GM19240 (cell line): ENCODE data around the gene LEO1.

Experiments used
- DNase-seq: peaks from one replicate; pipeline ENCODE4 v3.0.0; 2011; ENCODE audit warnings: low spot score; ENCODE audit not compliant: insufficient read length

Gene LEO1

GRCh38 chr15:51971375-51972133 lies at the start of gene LEO1:
Gene LEO1, minus strand, starts transcription at chr15:51971778. Its CDS starts 33 bp downstream, at chr15:51971745.
- peak; percentile 78 for DNase-seq

DNA sequence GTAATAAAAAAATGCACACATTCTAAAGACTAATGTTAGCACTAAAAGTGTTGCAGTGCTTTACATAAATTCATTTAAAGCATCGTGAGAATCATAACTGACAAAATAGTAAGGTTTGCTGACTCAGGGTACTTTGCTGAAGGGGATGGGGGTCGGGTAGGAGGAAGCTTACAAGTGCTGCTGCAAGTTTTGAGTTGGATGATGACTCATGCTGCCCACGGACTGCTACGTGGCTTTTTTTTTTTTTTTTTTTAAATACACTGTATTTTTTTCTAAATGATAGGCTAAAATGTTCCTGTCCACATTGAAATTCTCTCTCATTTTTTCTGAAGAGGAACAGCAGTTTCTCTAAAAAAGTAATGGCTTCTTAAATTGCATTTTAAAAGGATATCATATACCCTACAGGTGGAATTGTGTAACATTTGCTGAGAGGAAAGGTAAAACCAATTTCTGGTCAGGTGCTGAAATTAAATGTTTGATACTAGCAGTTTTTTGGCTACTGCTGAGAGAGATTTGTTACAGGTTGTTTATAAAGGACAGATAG lies 49.6 kb upstream of the LEO1 start:
- DNase-seq: peak; percentile 75

DNA sequence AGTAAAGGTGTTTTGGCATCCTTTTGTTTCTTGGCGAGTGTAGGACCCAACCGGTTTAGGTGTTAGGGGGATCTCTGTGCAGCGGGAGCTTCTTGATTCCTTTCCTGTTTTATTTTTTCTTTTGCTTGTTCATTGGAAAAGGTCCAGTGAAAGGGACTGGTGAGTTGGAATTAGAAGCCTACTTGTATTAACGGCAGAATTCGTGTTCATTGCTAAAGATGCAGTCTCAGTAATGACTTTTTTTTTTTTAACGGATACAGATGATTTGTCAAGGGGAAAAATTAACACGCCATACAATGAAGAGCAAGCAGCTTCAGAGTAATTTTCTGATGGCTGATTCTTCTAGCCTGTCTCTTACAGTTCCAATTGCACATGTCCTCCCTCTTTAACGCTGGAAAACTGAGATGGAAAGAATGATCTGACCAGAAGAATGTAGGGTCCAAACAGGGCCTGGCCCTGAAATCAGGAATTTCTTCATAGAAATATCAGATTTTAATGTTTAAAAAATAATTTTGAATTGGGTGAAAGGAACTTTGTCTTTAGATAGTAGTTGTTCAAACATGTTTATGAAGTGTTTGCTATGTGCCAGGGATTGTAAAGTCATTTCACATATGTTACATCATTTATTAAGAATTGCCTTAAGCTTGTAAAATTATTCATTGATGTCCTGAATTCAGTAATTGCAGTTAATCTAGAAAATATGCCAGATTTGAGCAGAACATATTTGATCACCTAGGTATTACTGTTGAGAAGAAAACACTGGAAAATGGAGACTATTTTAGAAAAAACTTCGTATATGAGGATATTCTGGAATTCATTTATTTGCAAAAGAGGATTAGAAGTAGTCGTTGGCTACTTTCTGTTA lies 48.9 kb upstream of the LEO1 start:
- DNase-seq: no peak

GRCh38 chr15:52019394-52020220 lies 48.0 kb upstream of the LEO1 start:
- peak; percentile 89 for DNase-seq

DNA sequence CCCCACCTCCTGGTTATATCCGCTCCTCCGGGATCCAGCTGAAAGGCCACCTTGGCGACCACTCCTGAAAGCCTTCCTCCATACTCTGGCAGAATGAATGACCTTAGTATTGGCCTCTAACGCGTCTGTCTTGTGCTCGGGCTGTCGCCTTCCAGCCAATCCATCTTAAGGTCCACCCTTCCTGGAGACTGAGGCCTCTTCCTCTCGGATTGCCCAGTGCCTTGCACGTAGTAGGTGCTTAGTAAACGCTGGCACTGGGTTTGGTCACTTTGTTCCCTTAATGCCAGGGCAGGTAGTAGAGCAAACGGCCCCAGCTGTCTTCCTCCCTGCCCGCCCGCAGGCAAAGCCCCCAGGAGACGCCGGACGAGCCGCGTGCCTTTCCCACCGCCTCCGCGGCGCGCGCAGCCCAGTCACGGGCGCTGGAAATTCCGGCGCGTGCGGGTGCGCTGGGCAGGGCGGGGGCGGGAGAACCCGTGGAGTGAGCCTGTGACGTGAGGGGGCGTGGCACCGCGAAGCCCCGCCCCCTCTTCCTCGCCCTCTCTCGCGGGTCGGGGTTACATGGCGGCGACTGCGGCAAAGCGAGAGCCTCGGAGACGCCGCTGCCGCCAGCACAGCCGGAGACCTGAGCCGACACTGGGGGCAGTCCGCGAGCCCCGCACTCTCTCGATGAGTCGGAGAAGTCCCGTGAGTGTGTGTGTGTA lies 47.3 kb upstream of the LEO1 start, which contains the start of gene MAPK6:
Gene MAPK6, plus strand, starts transcription at position 527 of the 701 bp plus-strand sequence. CDS start 27,242 bp downstream, outside the sequence.
- DNase-seq: peak; percentile 98

DNA sequence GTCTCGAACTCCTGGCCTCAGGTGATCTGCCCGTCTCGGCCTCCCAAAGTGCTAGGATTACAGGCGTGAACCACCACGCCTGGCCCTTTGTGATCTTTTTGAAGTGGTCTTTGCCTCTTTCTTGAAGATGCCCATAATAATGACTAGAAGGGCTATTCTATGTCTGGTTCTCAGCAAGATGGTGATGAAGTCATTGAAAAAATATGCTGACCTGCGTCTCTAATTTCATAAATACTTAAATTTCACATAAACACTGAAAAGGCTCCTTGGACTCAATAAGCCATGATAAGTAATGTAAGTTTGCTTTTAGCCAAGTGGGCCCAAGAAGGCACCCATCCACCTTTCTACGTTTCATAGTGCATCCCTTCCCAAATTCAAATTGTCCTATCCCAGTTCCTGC lies 46.7 kb upstream of the LEO1 start:
- no peak for DNase-seq

DNA sequence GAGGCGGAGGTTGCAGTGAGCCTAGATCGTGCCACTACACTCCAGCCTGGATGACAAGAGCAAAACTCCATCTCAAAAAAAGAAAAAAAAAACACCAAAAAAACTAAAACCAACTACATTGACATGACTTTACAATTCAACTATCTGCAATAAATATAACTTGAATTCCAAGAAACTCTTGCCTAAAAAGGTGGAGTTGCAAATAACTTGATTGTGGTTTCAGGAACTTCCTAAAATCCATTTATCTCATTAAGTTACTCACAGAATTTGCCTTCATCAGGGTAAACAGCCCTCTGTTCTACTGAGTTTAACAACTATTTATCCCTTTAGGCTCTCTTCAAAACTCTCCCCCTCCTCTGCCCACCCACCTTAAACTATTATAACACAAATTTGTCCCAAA lies 44.7 kb upstream of the LEO1 start:
- no peak for DNase-seq

- no peak for DNase-seq
These were observed 43.0 kb upstream of the LEO1 start for GRCh38 chr15:52014616-52015015.

DNA sequence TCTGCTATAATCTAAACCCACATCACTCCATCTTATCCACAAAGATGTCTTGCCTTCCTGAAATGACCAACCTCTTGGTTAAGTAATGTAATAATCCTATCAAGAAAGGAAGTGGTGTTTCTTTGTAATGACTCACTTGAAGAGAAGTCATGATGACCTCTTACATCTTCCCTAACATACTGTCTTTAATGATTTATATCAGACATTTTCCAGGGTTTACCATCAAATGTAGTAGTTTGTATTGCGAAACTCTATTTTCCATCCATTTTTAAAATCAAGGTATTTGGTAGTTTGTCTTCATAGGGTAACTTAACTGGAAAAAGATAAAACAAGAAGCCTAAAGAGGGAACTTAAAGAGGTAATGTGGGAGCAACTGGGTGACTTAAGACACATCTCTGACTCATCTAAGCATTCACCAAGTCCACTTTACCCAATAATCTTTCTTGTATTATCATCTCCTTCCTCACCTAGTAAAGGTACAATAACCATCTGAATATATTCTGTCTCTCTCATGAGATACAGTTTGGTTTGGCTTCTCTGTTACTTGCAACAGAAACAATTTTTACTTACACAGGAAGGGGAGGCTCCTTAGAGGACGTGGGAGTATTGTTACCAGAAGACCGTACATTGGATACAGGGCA lies 41.7 kb upstream of the LEO1 start:
- DNase-seq: no peak

DNA sequence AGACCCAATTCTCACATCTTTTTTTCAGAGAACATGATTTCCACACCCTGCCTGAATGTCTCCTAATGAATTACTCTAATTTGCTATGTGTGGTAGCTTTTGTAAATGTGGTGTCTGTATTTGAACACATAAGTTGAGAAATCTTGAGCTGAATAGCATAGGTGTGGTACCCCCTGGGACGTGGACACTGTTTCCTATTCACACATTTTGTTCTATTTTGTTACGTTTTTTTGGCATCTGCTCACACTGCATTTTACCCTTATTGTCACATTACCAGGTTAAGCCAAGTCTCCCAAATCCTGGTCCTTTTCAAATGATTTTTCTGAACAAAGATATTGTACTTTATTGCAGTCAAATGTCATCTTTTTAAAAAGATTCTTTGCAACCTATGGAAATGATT lies 40.6 kb upstream of the LEO1 start:
- DNase-seq: no peak

DNA sequence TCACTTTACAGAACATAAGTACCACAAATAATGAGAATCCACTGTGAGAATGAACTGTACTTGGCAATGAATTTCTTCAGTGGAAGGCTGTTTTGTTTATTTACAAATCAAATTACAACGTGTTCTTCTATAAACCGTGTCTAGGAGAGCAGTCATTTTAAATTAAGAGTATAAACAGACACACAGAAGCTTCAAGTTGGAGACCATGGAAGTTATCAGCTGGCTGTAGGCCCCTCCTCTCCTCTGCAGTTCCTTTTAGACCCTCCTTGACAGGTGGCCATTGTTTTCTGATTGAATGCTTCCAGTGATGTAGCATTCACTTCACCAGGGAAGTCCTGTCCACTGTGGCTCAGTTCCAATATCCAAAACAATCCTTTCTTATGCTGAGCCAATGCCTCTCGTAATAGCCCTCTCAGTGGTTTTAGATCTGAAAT lies 40.1 kb upstream of the LEO1 start:
- no peak for DNase-seq

DNA sequence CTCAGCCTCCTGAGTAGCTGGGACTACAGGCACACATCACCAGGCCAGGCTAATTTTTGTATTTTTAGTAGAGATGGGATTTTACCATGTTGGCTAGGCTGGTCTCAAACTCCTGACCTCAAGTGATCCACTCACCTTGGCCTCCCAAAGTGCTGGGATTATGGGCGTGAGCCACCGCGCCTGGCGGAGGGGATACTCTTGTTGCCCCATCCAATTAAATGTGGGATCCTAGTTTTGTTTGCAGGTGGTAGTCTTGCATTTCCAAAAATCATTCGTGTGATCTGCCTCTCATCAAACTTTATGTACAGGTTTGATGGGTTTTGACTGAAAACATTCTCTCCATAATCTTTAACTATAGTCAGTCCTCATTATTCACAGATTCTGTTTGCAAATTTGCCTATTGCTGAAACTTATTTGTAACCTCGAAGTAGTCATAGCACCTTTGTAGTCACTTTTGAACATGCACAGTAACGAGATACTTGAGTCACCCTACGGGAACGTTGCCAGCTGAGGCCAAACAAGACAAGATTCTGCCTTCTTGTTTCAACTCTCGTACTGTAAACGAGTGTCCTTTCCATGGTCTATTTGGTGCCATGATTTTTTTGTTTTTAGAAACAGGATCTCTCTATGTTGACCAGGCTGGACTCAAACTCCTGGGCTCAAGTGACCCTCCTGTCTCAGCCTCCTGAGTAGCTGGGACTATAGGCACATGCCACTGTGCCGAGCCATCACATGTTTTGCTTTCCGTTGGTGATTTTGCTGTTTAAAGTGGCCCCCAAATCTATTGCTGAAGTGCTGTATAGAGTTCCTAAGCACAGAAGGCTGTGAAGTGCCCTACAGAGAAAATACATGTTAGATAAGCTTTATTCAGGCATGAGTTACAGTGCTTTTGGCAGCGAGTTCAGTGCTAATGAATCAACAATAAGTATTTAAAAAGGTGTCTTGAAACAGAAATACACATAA lies 39.3 kb upstream of the LEO1 start:
- no peak for DNase-seq

- no peak for DNase-seq
These were observed 37.3 kb upstream of the LEO1 start for GRCh38 chr15:52008698-52009434.

GRCh38 chr15:52008359-52008697 lies 36.8 kb upstream of the LEO1 start:
- DNase-seq: no peak

GRCh38 chr15:52006702-52007340 lies 35.2 kb upstream of the LEO1 start:
- no peak for DNase-seq

DNA sequence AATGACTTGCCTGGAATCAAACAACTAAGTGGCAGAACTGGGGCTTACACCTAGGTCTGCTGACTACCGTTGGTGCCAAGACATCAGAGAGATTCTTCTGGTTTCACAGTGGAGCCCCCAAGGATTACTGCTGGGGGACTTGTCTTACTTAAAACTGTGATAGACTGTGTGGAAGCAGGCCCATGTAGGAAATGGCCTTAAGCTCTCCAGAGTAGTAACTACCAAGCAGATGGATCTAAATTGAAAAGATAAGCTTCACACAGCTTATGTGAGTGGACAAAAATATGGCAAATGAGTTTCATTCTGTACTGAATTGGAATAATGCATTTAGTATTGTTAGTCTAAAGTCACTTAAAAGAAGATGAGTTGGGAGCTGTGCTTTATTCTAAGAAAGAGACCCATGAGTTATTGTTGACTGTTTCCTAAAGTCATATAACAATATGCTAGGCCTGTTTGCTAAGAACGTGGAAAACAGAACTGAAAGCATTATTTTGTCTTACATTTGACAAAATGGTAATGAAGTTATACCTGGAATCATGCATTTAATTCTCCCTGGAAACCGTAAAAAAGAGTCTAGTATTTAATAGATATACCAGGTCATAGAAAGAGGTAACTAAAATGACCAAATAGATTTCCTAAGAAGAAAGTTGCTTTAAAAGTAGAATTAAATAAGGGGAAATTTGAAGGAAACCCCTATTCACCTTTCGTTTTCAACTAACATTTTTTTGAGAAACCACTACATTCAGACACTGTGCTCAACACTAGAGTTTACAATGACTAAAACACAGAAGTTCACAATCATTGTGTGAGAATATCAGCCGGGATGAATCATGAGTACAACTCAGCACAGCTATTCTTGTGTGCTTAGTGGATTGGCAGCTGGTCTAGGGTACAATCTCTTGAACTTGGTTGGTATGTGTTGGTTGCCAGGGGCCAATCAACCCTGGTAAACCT lies 34.4 kb upstream of the LEO1 start:
- no peak for DNase-seq

- no peak for DNase-seq
These were observed 33.2 kb upstream of the LEO1 start for GRCh38 chr15:52004806-52005205.
